Measurements from ENCODE around the gene SLC25A21.

SLC25A21 gene

GRCh38 chr14:36955967-36956366, 216.4 kb downstream of the SLC25A21 start (continued):
- TF ChIP-seq ZBTB17 (tag by site-specific recombination; IDR thresholded peaks at IDR 0.05) (0 out of 2 replicates have a peak, but pooled peaks have one; percentile 42), ZEB2 (tag by site-specific recombination; IDR thresholded peaks at IDR 0.05) (peak; percentile 57; the same call in 1 of the 2 replicates), ZNF449 (tag by site-specific recombination; IDR thresholded peaks at IDR 0.05) (0 out of 2 replicates have a peak, but pooled peaks have one; percentile 16), ZFP69B (tag by site-specific recombination; IDR thresholded peaks at IDR 0.05) (no peak), ZNF221 (tag by site-specific recombination; IDR thresholded peaks at IDR 0.05; ENCODE audit: borderline replicate concordance) (no peak), KLF8 (tag by site-specific recombination; IDR thresholded peaks at IDR 0.05) (no peak), ZNF426 (tag by site-specific recombination; IDR thresholded peaks at IDR 0.05) (no peak), OSR2 (tag by site-specific recombination; IDR thresholded peaks at IDR 0.05) (peak; percentile 85), RBAK (tag by site-specific recombination; IDR thresholded peaks at IDR 0.05) (no peak), ZNF302 (tag by site-specific recombination; IDR thresholded peaks at IDR 0.05; ENCODE audit: low read depth) (no peak), GLI4 (tag by site-specific recombination; IDR thresholded peaks at IDR 0.05) (no peak), ZNF658 (tag by site-specific recombination; IDR thresholded peaks at IDR 0.05) (no peak), HOXD13 (CRISPR knock-in tag; IDR thresholded peaks at IDR 0.05; ENCODE audit: borderline replicate concordance) (peak; percentile 31; the same call in 1 of the 2 replicates), GLIS1 (tag by site-specific recombination; IDR thresholded peaks at IDR 0.05) (peak; percentile 66), ZNF670 (tag by site-specific recombination; IDR thresholded peaks at IDR 0.05; ENCODE audit: low read depth) (no peak), ZNF48 (tag by site-specific recombination; IDR thresholded peaks at IDR 0.05) (no peak), ZNF146 (tag by site-specific recombination; IDR thresholded peaks at IDR 0.05) (no peak), FEZF1 (tag by site-specific recombination; IDR thresholded peaks at IDR 0.05) (peak; percentile 96), ZNF155 (tag by site-specific recombination; IDR thresholded peaks at IDR 0.05) (no peak), IKZF3 (tag by site-specific recombination; IDR thresholded peaks at IDR 0.05) (peak; percentile 93), ZBTB21 (tag by site-specific recombination; IDR thresholded peaks at IDR 0.05) (no peak), ZNF23 (tag by site-specific recombination; IDR thresholded peaks at IDR 0.05; ENCODE audit: borderline replicate concordance) (no peak), SP3 (tag by site-specific recombination; IDR thresholded peaks at IDR 0.05) (no peak), ZNF266 (tag by site-specific recombination; IDR thresholded peaks at IDR 0.05; ENCODE audit: low read depth) (no peak), ZNF366 (tag by site-specific recombination; conservative IDR thresholded peaks at IDR 0.05) (no peak), CTCF (tag by site-specific recombination; IDR thresholded peaks at IDR 0.05) (no peak), KLF10 (tag by site-specific recombination; IDR thresholded peaks at IDR 0.05) (peak; percentile 61; the same call in 1 of the 2 replicates), ZNF324 (tag by site-specific recombination; IDR thresholded peaks at IDR 0.05) (no peak), ZNF148 (tag by site-specific recombination; IDR thresholded peaks at IDR 0.05; ENCODE audit: borderline replicate concordance) (no peak), SCRT2 (tag by site-specific recombination; IDR thresholded peaks at IDR 0.05) (peak; percentile 61), ZNF530 (tag by site-specific recombination; IDR thresholded peaks at IDR 0.05; ENCODE audit: low read depth) (no peak), ZFHX2 (tag by site-specific recombination; conservative IDR thresholded peaks at IDR 0.05) (no peak), ZNF341 (tag by site-specific recombination; IDR thresholded peaks at IDR 0.05; ENCODE audit: low read depth) (no peak), KLF16 (tag by site-specific recombination; IDR thresholded peaks at IDR 0.05) (no peak), OVOL3 (tag by site-specific recombination; IDR thresholded peaks at IDR 0.05) (peak; percentile 75; the same call in 1 of the 2 replicates), ZNF707 (tag by site-specific recombination; IDR thresholded peaks at IDR 0.05) (no peak), KLF17 (tag by site-specific recombination; IDR thresholded peaks at IDR 0.05) (no peak)
